NCI-H1417 treated with DMSO at 0.1 percent for 48 hours (cell line): ENCODE results near the gene TMEM132D.

Source experiments
- DNase-seq: peaks from one replicate; lab custom pipeline; 2025; lab: John Stamatoyannopoulos, UW

TMEM132D gene

GRCh38 chr12:129826273-129826672, 77.6 kb downstream of the TMEM132D start:
- DNase-seq, result no peak

GRCh38 chr12:129825316-129825715, 78.5 kb downstream of the TMEM132D start:
- no peak for DNase-seq

GRCh38 chr12:129821964-129822363, 81.9 kb downstream of the TMEM132D start:
- DNase-seq, result no peak

GRCh38 chr12:129819391-129819790, 84.4 kb downstream of the TMEM132D start:
- no peak for DNase-seq

- DNase-seq, result no peak
Measured at GRCh38 chr12:129815846-129816245, 88.0 kb downstream of the TMEM132D start.

- no peak for DNase-seq
Measured at GRCh38 chr12:129811963-129812362, 91.9 kb downstream of the TMEM132D start.

- DNase-seq, result no peak
Measured at GRCh38 chr12:129807136-129807535, 96.7 kb downstream of the TMEM132D start.

- DNase-seq, result no peak
Measured at GRCh38 chr12:129791396-129791795, 112.4 kb downstream of the TMEM132D start.

GRCh38 chr12:129790930-129791329, 112.9 kb downstream of the TMEM132D start:
- no peak for DNase-seq

- no peak for DNase-seq
Measured at GRCh38 chr12:129790331-129790730, 113.5 kb downstream of the TMEM132D start.

GRCh38 chr12:129789921-129790320, 113.9 kb downstream of the TMEM132D start:
- no peak for DNase-seq

- no peak for DNase-seq
Measured at GRCh38 chr12:129788506-129789084, 115.2 kb downstream of the TMEM132D start.

- DNase-seq, result no peak
Measured at GRCh38 chr12:129779989-129780388, 123.8 kb downstream of the TMEM132D start.

- no peak for DNase-seq
Measured at GRCh38 chr12:129779033-129779432, 124.8 kb downstream of the TMEM132D start.

- DNase-seq, result no peak
Measured at GRCh38 chr12:129776977-129777667, 126.7 kb downstream of the TMEM132D start.

GRCh38 chr12:129772501-129773493, 131.0 kb downstream of the TMEM132D start:
- DNase-seq, result no peak

GRCh38 chr12:129771238-129771637, 132.6 kb downstream of the TMEM132D start:
- DNase-seq, result no peak

- no peak for DNase-seq
Measured at GRCh38 chr12:129765719-129766118, 138.1 kb downstream of the TMEM132D start.

- DNase-seq, result no peak
Measured at GRCh38 chr12:129762436-129762835, 141.4 kb downstream of the TMEM132D start.

GRCh38 chr12:129753586-129753985, 150.2 kb downstream of the TMEM132D start:
- no peak for DNase-seq

GRCh38 chr12:129750421-129750820, 153.4 kb downstream of the TMEM132D start:
- no peak for DNase-seq

- no peak for DNase-seq
Measured at GRCh38 chr12:129746318-129746717, 157.5 kb downstream of the TMEM132D start.

GRCh38 chr12:129729170-129729569, 174.7 kb downstream of the TMEM132D start:
- DNase-seq, result no peak
